Ammon's horn (tissue), 1 donor: ENCODE results near the gene SLC9A2.

Experiments used
- DNase-seq: peaks from one replicate; pipeline ENCODE4 v3.0.0-alpha.2; 2016; ENCODE audit warnings: low spot score

SLC9A2 gene

DNA sequence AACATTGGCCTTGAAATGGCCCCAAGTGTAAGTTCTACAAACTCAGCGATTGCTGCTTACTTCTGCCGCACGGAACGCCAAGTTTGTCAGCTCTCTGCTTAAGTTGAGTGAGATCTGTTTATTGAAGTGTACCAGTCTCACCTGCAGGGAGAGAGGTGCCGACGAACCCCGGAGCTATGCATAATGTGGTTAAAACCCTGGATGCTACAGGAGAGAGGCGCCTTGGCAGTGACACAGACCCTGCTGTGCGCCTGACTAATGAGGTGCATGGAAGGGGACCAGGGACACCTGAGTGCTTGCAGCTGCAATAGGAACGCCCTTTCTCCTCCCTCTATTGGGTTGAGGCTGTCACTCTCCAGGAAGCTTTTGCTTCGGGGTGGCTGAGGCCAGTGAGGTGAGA lies 979 bp downstream of the SLC9A2 start:
- DNase-seq, result no peak

DNA sequence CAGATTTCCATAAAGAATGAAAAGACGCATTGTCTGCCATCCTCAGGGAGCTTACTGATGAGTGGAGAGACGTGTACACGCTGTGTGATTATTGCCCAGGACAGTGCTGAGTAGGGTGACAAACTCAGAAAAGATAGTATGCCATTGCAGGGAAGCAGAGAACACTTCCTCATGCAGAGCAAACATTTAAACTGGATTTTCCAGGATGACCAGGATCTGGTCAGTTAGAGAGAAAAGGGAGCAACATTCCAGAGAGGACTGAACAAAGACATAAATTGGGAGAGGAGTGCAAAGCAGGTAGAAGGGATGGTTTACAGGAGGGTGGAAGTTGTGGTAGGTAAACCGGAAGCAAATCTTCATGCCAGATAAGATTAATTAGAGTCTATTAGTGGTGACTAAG lies 2.3 kb downstream of the SLC9A2 start:
- DNase-seq, result no peak

DNA sequence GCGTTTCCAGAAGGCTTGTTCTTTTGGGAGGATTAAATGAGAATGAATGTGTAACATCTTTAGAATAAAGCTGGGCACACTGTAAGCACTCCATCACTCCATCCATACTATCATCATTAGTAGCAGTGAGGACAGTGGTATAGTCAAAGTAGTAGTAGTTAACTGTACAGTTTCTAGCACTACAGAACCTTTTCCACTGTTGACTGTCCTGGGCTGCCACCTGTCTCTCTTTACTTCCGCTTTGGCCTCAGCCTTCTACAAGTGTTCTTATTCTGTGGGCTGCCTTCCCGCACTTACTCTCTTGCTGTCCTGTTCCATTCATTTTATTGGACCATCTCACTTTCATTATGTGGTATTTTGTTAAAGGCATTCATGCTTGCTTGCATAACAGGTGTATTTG lies 3.3 kb downstream of the SLC9A2 start:
- no peak for DNase-seq

DNA sequence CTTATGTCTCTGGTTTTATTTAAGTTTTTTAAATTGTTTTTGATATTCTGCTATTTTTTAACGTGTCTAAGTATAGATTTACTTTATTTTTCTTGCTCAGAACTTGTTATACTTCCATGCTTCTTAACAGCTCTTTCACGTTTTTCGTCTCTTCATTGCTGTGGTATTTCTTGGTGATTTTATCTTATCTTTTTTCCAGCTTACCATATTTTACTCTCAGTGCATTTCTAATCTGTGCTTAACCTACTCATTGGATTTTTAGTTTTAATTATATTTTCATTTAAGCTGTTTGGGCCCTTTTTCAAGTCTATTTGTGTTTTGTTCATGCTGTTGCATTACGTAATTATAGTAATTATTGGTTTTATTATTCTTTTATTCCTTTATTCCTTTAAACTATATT lies 11.1 kb downstream of the SLC9A2 start:
- no peak for DNase-seq

- DNase-seq, result no peak
Observed at GRCh38 chr2:102632380-102633175, 13.2 kb downstream of the SLC9A2 start.

DNA sequence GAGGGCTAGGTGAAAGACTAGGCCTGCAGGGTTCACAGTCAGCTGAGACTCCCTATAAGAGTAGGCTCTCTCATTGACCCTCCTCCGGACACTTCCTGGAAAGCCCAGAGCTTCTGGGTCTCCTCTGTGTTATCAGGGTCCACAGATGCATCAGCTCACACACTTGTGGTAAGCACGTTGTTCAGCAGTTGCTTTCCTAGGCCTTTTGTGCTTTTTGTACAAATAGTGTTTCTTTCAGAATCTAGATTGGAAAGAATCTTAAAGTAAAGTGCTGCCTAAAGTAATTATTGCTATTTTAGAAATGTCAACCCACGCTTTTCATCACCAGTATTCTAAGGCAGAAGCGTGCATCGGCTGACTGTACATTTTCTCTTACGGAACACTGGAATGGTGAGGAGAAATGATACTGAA lies 15.5 kb downstream of the SLC9A2 start:
- DNase-seq, result no peak

DNA sequence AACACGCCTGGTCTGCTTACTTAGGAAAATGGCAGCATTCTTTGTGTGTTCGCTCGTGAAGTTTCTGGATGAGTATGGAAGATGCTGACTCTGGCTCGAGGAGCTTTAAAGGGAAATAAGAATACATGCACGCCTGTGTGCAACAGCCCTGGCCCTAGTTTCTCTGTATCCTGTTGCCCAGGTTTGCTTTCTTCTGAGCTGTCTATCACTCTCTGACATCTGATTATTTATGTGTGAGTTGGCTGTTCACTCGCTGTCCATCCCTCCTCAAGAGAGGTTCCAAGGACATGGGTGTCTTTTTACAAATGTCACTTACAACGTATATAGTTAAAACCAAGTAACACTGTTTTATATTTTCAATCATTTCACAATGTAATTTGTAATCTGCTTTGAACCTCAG lies 16.0 kb downstream of the SLC9A2 start:
- no peak for DNase-seq

DNA sequence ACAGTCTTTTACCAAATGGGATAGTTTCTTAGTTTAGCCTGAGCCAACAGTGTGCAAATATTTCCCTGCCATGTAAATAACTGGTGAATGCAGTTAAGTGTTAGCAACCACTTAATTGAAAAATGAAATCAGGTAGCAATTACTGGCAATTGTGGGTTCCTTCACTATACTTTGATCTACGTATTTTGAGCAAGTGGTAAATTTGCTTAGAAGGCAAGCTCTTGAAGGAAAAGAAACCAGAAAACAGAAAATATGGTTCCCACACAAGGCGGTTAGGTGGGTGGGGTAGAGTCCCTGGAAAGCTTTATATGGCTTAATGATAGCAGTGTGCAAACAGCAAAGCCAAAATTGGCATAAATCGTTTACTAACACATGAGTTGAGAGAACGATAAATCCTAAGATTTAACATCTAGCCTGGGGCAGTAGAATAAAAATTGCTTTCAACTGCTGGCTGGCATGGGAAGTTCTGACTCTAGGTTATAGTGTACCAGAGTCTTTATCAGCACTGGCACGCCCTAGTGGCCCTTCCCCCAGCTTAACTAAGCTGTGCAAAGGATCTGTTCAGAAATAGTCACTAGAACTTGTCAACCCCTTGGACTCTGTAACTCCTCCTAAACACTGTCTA lies 17.0 kb downstream of the SLC9A2 start:
- DNase-seq, result no peak

- no peak for DNase-seq
Observed at GRCh38 chr2:102637358-102637757, 18.0 kb downstream of the SLC9A2 start.

DNA sequence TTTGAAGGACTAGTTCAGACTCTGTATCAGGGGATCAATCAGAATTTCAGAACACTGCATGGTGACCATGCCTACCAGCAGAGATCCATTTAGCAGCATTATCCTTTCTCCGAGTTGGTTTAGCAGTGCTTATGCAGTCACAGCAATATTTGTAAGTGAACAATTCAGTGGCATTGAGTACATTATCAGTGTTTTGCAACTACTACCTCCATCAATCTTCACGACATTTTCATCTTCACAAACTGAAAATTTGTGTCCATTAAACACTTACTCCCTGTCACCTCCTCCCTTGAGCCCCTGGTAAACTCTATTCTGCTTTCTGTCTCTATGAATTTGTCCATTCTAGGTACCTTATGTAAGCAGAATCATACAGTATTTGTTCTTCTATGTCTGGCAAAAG lies 20.1 kb downstream of the SLC9A2 start:
- DNase-seq, result no peak

GRCh38 chr2:102652126-102652525 lies 32.8 kb downstream of the SLC9A2 start:
- no peak for DNase-seq

GRCh38 chr2:102657770-102658169 lies 38.4 kb downstream of the SLC9A2 start:
- no peak for DNase-seq

- no peak for DNase-seq
Observed at GRCh38 chr2:102660070-102660469, 40.7 kb downstream of the SLC9A2 start.

DNA sequence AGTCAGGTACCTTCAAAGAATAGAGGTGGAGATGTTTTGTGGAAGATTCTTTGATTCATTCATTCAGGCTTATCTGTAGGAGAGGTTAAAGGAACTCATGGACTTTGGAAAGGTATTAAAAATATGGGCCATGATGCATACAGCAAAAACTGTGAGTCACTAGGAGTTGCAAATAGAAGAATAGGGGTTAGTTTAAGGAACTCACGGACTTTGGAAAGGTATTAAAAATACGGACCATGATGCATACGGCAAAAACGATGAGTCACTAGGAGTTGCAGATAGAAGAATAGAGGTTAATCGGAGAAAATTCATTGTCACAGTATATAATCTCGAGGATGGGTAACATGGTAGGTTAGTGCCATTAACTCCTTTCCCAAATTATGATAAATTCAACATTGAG lies 41.2 kb downstream of the SLC9A2 start:
- no peak for DNase-seq

GRCh38 chr2:102661846-102662245 lies 42.5 kb downstream of the SLC9A2 start:
- DNase-seq, result no peak

DNA sequence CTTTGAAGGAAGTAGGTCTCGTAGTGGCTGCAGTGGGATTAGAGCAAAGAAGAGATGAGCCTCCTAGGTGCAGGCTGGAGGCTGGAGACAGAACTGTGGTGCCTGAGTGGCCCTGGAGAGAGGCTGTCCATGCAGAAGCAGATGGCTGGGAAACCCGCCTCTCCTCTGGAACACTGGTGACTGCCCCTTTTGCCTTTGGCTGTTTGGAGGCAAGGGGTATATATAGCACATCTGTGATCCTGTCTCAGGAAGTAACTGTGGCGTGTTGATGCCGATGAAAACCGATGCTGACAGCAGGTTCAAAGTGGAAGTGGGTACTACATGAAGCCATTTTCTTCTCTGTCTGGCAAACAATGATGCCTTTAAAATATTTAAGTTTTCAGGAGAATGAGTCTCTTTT lies 43.5 kb downstream of the SLC9A2 start:
- DNase-seq, result no peak

DNA sequence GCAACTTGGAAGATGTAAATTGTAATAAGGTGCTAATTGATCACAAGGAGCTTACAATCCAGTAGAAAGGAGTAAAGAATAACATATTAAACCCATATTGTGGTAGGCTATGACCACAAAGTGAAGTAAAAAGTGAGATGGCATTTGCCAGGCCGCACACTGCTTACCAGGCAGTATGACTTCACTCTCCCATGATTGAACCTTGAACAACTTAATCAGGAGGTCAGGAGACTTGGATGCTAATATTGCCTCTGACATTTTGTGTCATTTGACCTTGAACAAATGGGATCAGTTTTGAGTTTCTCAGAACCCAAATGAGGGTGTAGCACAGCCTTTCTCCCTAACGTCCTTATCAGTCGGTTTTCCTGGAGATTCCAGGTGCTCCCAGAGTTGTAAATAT lies 44.0 kb downstream of the SLC9A2 start:
- no peak for DNase-seq

GRCh38 chr2:102664471-102664909 lies 45.1 kb downstream of the SLC9A2 start:
- DNase-seq, result no peak

DNA sequence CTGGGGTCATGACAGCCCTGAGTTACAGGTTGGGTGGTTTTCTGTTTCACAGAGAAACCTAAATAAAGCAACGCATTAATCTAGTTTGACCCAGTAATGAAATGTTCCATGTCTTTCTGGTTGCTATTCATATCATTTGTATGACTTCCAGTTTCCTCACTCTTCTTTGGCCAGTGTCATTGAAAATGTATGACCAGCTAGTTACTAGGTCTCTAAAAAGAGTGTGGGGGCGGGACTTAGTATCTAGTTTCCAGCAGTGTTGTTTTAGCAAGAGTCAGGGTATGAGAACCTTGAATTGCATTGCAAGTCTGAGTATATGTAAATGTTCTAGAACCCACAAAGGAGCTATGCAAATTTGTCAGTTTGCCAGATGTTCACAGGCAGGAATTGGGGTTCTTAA lies 47.7 kb downstream of the SLC9A2 start:
- DNase-seq, result no peak

DNA sequence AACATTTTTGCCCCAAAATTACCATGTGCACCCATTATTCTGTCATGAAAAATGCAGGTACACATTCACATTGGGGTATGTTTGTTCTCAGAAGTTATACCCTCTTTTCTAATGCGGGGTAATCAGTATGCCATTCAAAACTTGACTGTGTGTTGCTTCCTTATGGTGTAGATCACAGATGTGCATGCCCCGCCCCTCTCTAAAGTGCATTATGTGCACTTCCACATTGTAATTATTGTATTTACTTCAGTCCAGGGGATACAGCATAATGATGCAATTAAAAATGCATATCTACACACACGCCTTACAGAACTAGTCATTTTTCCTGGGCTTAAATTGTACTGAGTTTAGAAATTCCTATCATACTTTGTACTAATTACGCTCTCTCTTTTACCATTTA lies 48.8 kb downstream of the SLC9A2 start:
- DNase-seq, result no peak

GRCh38 chr2:102669401-102669800 lies 50.0 kb downstream of the SLC9A2 start:
- no peak for DNase-seq

- DNase-seq, result no peak
Observed at GRCh38 chr2:102672107-102672776, 52.9 kb downstream of the SLC9A2 start.

DNA sequence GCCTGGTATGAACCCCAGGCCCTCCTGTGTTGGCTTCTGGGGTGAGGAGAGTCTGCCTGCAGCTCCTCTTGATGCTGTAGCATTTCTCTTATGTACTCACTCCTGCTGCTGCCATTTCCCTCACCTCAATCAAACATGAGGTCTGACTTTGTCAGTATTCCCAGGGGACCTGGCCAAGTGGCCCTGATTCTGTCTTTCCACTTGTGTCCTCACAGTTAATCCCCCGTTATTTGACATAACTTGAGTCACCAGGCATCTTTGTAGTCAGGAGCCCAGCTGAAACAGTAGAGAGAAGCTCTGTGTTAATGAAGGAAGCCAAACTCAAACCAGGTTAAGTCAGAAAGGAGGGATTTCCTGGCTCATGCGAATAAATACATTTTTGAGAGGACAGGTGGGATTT lies 55.0 kb downstream of the SLC9A2 start:
- no peak for DNase-seq
